ENCODE data around the gene ATP2A1. TPM values are rescaled to one million over a fixed set of nuclear protein-coding genes. Genes with fewer than 3 reads are reported as not detected.

The ATP2A1 gene
- total and polyA plus RNA-seq, 2 experiments from 2014 or later = 0.73 to 4.0 TPM

DNA sequence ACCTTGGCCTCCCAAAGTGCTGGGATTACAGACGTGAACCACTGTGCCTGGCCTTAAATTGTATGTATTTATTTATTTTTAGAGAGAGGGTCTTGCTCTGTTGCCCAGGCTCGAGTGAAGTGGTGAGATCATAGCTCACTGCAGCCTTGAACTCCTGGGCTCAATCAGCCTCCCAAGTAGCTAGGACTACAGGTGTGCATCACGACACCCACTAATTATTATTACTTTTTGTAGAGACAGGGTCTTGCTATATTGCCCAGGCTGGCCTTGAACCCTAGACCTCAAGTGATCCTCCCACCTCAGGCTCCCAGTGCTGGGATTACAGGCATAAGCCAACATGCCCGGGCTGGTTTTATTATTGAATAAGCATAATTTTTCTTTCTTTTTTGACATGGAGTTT, 68.4 kb downstream of the ATP2A1 start (continued):
- no peak for TF ChIP-seq ZNF462 (CRISPR knock-in tag; IDR thresholded peaks at IDR 0.05)
- TF ChIP-seq CREB1 (CRISPR knock-in tag; IDR thresholded peaks at IDR 0.05; ENCODE audit: low read depth) = no peak
- TF ChIP-seq EZH2 (IDR thresholded peaks at IDR 0.05; ENCODE audit: low read depth, unreplicated experiment) = no peak
- no peak for TF ChIP-seq ZNF114 (CRISPR knock-in tag; IDR thresholded peaks at IDR 0.05)
- no peak for TF ChIP-seq JUNB (IDR thresholded peaks at IDR 0.05; ENCODE audit: unreplicated experiment)
- TF ChIP-seq EZH2phosphoT487 (IDR thresholded peaks at IDR 0.05; ENCODE audit: unreplicated experiment) = no peak
- TF ChIP-seq, protein P1, sequence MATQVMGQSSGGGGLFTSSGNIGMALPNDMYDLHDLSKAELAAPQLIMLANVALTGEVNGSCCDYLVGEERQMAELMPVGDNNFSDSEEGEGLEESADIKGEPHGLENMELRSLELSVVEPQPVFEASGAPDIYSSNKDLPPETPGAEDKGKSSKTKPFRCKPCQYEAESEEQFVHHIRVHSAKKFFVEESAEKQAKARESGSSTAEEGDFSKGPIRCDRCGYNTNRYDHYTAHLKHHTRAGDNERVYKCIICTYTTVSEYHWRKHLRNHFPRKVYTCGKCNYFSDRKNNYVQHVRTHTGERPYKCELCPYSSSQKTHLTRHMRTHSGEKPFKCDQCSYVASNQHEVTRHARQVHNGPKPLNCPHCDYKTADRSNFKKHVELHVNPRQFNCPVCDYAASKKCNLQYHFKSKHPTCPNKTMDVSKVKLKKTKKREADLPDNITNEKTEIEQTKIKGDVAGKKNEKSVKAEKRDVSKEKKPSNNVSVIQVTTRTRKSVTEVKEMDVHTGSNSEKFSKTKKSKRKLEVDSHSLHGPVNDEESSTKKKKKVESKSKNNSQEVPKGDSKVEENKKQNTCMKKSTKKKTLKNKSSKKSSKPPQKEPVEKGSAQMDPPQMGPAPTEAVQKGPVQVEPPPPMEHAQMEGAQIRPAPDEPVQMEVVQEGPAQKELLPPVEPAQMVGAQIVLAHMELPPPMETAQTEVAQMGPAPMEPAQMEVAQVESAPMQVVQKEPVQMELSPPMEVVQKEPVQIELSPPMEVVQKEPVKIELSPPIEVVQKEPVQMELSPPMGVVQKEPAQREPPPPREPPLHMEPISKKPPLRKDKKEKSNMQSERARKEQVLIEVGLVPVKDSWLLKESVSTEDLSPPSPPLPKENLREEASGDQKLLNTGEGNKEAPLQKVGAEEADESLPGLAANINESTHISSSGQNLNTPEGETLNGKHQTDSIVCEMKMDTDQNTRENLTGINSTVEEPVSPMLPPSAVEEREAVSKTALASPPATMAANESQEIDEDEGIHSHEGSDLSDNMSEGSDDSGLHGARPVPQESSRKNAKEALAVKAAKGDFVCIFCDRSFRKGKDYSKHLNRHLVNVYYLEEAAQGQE (IDR thresholded peaks at IDR 0.05; ENCODE audit: unreplicated experiment) = no peak
- TF ChIP-seq, protein P2, sequence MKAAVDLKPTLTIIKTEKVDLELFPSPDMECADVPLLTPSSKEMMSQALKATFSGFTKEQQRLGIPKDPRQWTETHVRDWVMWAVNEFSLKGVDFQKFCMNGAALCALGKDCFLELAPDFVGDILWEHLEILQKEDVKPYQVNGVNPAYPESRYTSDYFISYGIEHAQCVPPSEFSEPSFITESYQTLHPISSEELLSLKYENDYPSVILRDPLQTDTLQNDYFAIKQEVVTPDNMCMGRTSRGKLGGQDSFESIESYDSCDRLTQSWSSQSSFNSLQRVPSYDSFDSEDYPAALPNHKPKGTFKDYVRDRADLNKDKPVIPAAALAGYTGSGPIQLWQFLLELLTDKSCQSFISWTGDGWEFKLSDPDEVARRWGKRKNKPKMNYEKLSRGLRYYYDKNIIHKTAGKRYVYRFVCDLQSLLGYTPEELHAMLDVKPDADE (IDR thresholded peaks at IDR 0.05) = no peak

Measured in GM23338 (cell line).